Measurements from ENCODE around the gene MT1H. TPM values are rescaled to one million over a fixed set of nuclear protein-coding genes. Genes with fewer than 3 reads are reported as not detected.
"Not testable (repeated sequence)": the region's sequence is repeated elsewhere in the genome, so short reads cannot be mapped to it uniquely, and the experiment has no call there.

MT1H gene
- total and polyA plus RNA-seq, 3 donors from 2014 or later = not detected

DNA sequence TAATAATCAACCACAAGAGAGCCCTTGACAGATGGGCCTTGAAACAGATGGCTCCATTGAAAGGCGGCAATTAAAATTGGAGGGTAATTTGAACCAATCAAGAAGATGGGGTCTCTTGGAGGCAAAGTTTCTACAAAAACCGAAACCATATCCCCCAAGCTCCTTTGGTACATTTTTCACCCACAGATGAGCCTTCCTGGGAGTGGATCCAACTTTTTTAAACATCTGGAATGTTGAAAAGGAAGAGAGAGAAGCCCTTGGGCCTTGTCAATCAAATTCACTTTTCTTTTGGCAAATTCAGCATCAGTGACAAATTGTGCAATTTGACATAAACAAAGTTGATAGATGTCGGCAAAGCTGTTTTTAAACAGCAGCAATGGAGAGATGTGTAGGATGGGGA is 47.1 kb downstream of the MT1H start:
- no peak for TF ChIP-seq POLR2A (IDR thresholded peaks at IDR 0.05)
- TF ChIP-seq, protein P1, sequence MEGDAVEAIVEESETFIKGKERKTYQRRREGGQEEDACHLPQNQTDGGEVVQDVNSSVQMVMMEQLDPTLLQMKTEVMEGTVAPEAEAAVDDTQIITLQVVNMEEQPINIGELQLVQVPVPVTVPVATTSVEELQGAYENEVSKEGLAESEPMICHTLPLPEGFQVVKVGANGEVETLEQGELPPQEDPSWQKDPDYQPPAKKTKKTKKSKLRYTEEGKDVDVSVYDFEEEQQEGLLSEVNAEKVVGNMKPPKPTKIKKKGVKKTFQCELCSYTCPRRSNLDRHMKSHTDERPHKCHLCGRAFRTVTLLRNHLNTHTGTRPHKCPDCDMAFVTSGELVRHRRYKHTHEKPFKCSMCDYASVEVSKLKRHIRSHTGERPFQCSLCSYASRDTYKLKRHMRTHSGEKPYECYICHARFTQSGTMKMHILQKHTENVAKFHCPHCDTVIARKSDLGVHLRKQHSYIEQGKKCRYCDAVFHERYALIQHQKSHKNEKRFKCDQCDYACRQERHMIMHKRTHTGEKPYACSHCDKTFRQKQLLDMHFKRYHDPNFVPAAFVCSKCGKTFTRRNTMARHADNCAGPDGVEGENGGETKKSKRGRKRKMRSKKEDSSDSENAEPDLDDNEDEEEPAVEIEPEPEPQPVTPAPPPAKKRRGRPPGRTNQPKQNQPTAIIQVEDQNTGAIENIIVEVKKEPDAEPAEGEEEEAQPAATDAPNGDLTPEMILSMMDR (IDR thresholded peaks at IDR 0.05) = no peak
- intact Hi-C loops (cut with DNase I; ENCODE audit: low total_unique reads) = no loop called here
- Histone ChIP-seq H3K27me3 (no peaks in the 10 kb centered on the region), H3K4me1 (no peaks in the 10 kb centered on the region), H3K27ac (no peak overlapping the region), H3K9me3 (no peaks in the 10 kb centered on the region), H3K4me3 (no peak overlapping the region), H3K36me3 (ENCODE audit: low read depth, missing control alignments) (no peaks in the 10 kb centered on the region)
- WGBS, 2 donors = 86 to 89% methylated on average over 3 of the region's 3 CpGs
- DNase-seq = no peak

DNA sequence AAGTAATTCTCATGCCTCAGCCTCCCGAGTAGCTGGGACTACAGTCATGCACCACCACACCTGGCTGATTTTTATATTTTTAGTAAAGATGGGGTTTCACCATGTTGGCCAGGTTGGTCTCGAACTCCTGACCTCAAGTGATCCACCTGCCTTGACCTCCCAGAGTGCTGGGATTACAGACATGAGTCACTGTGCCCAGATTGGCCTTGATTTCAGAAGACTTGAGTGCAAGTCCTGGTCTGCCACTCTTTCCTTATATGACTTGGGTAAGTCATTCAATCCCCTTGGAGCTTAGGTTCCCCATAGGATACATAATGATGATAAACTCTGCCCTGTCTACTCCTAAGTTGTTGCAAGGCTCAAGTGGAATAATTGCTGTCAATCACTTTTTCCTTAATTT is 47.9 kb downstream of the MT1H start:
- intact Hi-C loops (cut with DNase I; ENCODE audit: low total_unique reads); DNase-seq; H3K4me3 ChIP-seq; H3K27ac ChIP-seq; H3K36me3 ChIP-seq (ENCODE audit: low read depth, missing control alignments); H3K9me3 ChIP-seq; H3K27me3 ChIP-seq; H3K4me1 ChIP-seq: not testable (repeated sequence)
- WGBS, 2 donors = 91 to 93% methylated on average over 2 of the region's 2 CpGs

Other genes with a start within 250 kb of the MT1H start
- gene AMFR, start 244.3 kb upstream of the MT1H start, total RNA-seq = 100 to 1,000 TPM; 287 to 337 TPM
- 258 TPM for gene AMFR, start 244.3 kb upstream of the MT1H start, polyA plus RNA-seq (ENCODE audit: insufficient read depth, low read depth, low replicate concordance)
- gene NUDT21, start 218.5 kb upstream of the MT1H start, total RNA-seq = 10 to 100 TPM; 67.7 to 75.3 TPM
- 224 TPM for gene NUDT21, start 218.5 kb upstream of the MT1H start, polyA plus RNA-seq (ENCODE audit: insufficient read depth, low read depth, low replicate concordance)
- 10 to 100 TPM; 26.7 to 34.5 TPM for gene OGFOD1, start 218.3 kb upstream of the MT1H start, total RNA-seq
- gene OGFOD1, start 218.3 kb upstream of the MT1H start, polyA plus RNA-seq (ENCODE audit: insufficient read depth, low read depth, low replicate concordance) = 38.2 TPM
- 10 to 100 TPM; 70.3 to 83.6 TPM for gene BBS2, start 149.8 kb upstream of the MT1H start, total RNA-seq
- 79.8 TPM for gene BBS2, start 149.8 kb upstream of the MT1H start, polyA plus RNA-seq (ENCODE audit: insufficient read depth, low read depth, low replicate concordance)
- gene MT4, start 104.7 kb upstream of the MT1H start, total RNA-seq = not detected
- 2.3 TPM for gene MT4, start 104.7 kb upstream of the MT1H start, polyA plus RNA-seq (ENCODE audit: insufficient read depth, low read depth, low replicate concordance)
- gene MT3, start 80.3 kb upstream of the MT1H start, total RNA-seq = 1 to 10 TPM in 1 of 2 donors, not detected in 1; 4.6 TPM
- 12.0 TPM for gene MT3, start 80.3 kb upstream of the MT1H start, polyA plus RNA-seq (ENCODE audit: insufficient read depth, low read depth, low replicate concordance)
- gene MT2A, start 61.2 kb upstream of the MT1H start, total RNA-seq = 10 to 100 TPM; 20.1 to 30.7 TPM
- gene MT2A, start 61.2 kb upstream of the MT1H start, polyA plus RNA-seq (ENCODE audit: insufficient read depth, low read depth, low replicate concordance) = 77.1 TPM
- gene MT1E, start 44.0 kb upstream of the MT1H start, total RNA-seq = 10 to 100 TPM; 10.5 to 55.4 TPM
- gene MT1E, start 44.0 kb upstream of the MT1H start, polyA plus RNA-seq (ENCODE audit: insufficient read depth, low read depth, low replicate concordance) = 22.4 TPM
- 1 to 10 TPM; 2.2 to 3.7 TPM for gene MT1M, start 37.2 kb upstream of the MT1H start, total RNA-seq
- 2.6 TPM for gene MT1M, start 37.2 kb upstream of the MT1H start, polyA plus RNA-seq (ENCODE audit: insufficient read depth, low read depth, low replicate concordance)
- 10 to 100 TPM in 1 of 2 donors, not detected in 1; 10.6 TPM for gene MT1A, start 31.1 kb upstream of the MT1H start, total RNA-seq
- not detected for gene MT1A, start 31.1 kb upstream of the MT1H start, polyA plus RNA-seq (ENCODE audit: insufficient read depth, low read depth, low replicate concordance)
- gene MT1B, start 17.9 kb upstream of the MT1H start, total RNA-seq = not detected
- not detected for gene MT1B, start 17.9 kb upstream of the MT1H start, polyA plus RNA-seq (ENCODE audit: insufficient read depth, low read depth, low replicate concordance)
- 1 to 10 TPM; 3.6 to 8.1 TPM for gene MT1F, start 11.9 kb upstream of the MT1H start, total RNA-seq
- gene MT1F, start 11.9 kb upstream of the MT1H start, polyA plus RNA-seq (ENCODE audit: insufficient read depth, low read depth, low replicate concordance) = 15.4 TPM
- 10 to 100 TPM in 1 of 2 donors, 1 to 10 TPM in 1; 2.1 to 11.5 TPM for gene MT1G, start 1.7 kb upstream of the MT1H start, total RNA-seq
- gene MT1G, start 1.7 kb upstream of the MT1H start, polyA plus RNA-seq (ENCODE audit: insufficient read depth, low read depth, low replicate concordance) = 14.7 TPM
- 100 to 1,000 TPM in 1 of 2 donors, 10 to 100 TPM in 1; 77.0 to 180 TPM for gene MT1X, start 12.7 kb downstream of the MT1H start, total RNA-seq
- 51.7 TPM for gene MT1X, start 12.7 kb downstream of the MT1H start, polyA plus RNA-seq (ENCODE audit: insufficient read depth, low read depth, low replicate concordance)
- 100 to 1,000 TPM in 1 of 2 donors, 10 to 100 TPM in 1; 94.2 to 102 TPM for gene NUP93, start 60.3 kb downstream of the MT1H start, total RNA-seq
- 147 TPM for gene NUP93, start 60.3 kb downstream of the MT1H start, polyA plus RNA-seq (ENCODE audit: insufficient read depth, low read depth, low replicate concordance)
- 1 to 10 TPM in 1 of 2 donors, under 1 TPM in 1; 0.16 to 1.1 TPM for gene SLC12A3, start 195.4 kb downstream of the MT1H start, total RNA-seq
- gene SLC12A3, start 195.4 kb downstream of the MT1H start, polyA plus RNA-seq (ENCODE audit: insufficient read depth, low read depth, low replicate concordance) = 0.16 TPM

Data from testis (tissue), 3 donors.